Neural progenitor cell (in vitro differentiated cells): ENCODE data around the gene ZNF202. TPM values are rescaled to one million over a fixed set of nuclear protein-coding genes. Genes with fewer than 3 reads are reported as not detected.

ENCODE experiments used
- DNase-seq: peaks from one replicate; pipeline ENCODE4 v3.0.0-alpha.2; 2016; ENCODE audit warnings: low spot score
- H2AFZ ChIP-seq: fragments of 200-600 bp; sonication (generic); replicated peaks from 2 replicates; pipeline ENCODE4 v1.6.1; 2016; ENCODE audit warnings: antibody characterized with exemption
- H3F3A ChIP-seq: fragments of 200-600 bp; sonication (generic); 2 replicates; pipeline ENCODE4 v1.6.1; 2016; ENCODE audit warnings: antibody characterized with exemption, low read depth
- H3K27ac ChIP-seq: fragments of 200-600 bp; sonication (generic); 2 replicates; pipeline ENCODE4 v1.5.1; 2016; ENCODE audit warnings: mild to moderate bottlenecking
- H3K27me3 ChIP-seq: fragments of 200-600 bp; sonication (generic); 2 replicates; pipeline ENCODE4 v1.6.1; 2016; ENCODE audit warnings: mild to moderate bottlenecking, moderate library complexity
- H3K36me3 ChIP-seq: fragments of 200-600 bp; sonication (generic); 2 replicates; pipeline ENCODE4 v1.5.1; 2016
- H3K4me1 ChIP-seq: fragments of 200-600 bp; sonication (generic); 2 replicates; pipeline ENCODE4 v1.6.1; 2016; ENCODE audit warnings: mixed run types
- H3K4me2 ChIP-seq: fragments of 200-600 bp; sonication (generic); 2 replicates; pipeline ENCODE4 v1.6.1; 2016
- H3K4me3 ChIP-seq: fragments of 200-600 bp; sonication (generic); 2 replicates; pipeline ENCODE4 v1.5.1; 2016
- H3K79me2 ChIP-seq: fragments of 200-600 bp; sonication (generic); 2 replicates; pipeline ENCODE4 v1.6.1; 2016; ENCODE audit warnings: low read depth
- H3K9ac ChIP-seq: fragments of 200-600 bp; sonication (generic); 2 replicates; pipeline ENCODE4 v1.6.1; 2016
- H3K9me3 ChIP-seq: fragments of 200-600 bp; sonication (generic); 2 replicates; pipeline ENCODE4 v1.5.1; 2016; ENCODE audit warnings: low read depth
- H4K20me1 ChIP-seq: fragments of 200-600 bp; sonication (generic); 2 replicates; pipeline ENCODE4 v1.6.1; 2016; ENCODE audit warnings: low read depth
- H3K27ac Mint-ChIP-seq: 3 replicates; pipeline ENCODE4 v1.8.0; 2021; ENCODE audit warnings: mixed read lengths
- H3K27me3 Mint-ChIP-seq: 2 replicates; pipeline ENCODE4 v1.8.0; 2022; ENCODE audit warnings: low read depth, mild to moderate bottlenecking, inconsistent platforms, moderate library complexity, mixed read lengths; ENCODE audit not compliant: insufficient read depth
- H3K36me3 Mint-ChIP-seq: 3 replicates; pipeline ENCODE4 v1.8.0; 2021; ENCODE audit warnings: mixed read lengths
- H3K4me1 Mint-ChIP-seq: 3 replicates; pipeline ENCODE4 v1.8.0; 2021; ENCODE audit warnings: mixed read lengths
- H3K4me3 Mint-ChIP-seq: 3 replicates; pipeline ENCODE4 v1.8.0; 2021; ENCODE audit warnings: mild to moderate bottlenecking, moderate library complexity, mixed read lengths
- H3K9me3 Mint-ChIP-seq: 3 replicates; pipeline ENCODE4 v1.8.0; 2020; ENCODE audit warnings: mixed read lengths
- CTCF ChIP-seq: fragments of 200-600 bp; sonication (generic); IDR thresholded peaks from 2 replicates; pipeline ENCODE4 v1.5.1; 2017; ENCODE audit warnings: antibody characterized with exemption, mild to moderate bottlenecking
- EZH2 ChIP-seq: fragments of 200-600 bp; sonication (generic); IDR thresholded peaks from 2 replicates; pipeline ENCODE4 v1.6.1; 2017; ENCODE audit warnings: antibody characterized with exemption, mild to moderate bottlenecking, moderate library complexity
- EZH2phosphoT487 ChIP-seq: fragments of 200-600 bp; sonication (generic); IDR thresholded peaks from 2 replicates; pipeline ENCODE4 v1.6.1; 2017; ENCODE audit warnings: antibody characterized with exemption
- total RNA-seq: library from RNA; depleted of rRNA; stranded (reverse); fragments of >200 nt; gene quantifications from 2 replicates; pipeline ENCODE4 v1.2.3, GENCODE V29; 2015; ENCODE audit warnings: low replicate concordance

The ZNF202 gene
- total RNA-seq, 1 donor from 2014 or later, result 16.4 TPM

DNA sequence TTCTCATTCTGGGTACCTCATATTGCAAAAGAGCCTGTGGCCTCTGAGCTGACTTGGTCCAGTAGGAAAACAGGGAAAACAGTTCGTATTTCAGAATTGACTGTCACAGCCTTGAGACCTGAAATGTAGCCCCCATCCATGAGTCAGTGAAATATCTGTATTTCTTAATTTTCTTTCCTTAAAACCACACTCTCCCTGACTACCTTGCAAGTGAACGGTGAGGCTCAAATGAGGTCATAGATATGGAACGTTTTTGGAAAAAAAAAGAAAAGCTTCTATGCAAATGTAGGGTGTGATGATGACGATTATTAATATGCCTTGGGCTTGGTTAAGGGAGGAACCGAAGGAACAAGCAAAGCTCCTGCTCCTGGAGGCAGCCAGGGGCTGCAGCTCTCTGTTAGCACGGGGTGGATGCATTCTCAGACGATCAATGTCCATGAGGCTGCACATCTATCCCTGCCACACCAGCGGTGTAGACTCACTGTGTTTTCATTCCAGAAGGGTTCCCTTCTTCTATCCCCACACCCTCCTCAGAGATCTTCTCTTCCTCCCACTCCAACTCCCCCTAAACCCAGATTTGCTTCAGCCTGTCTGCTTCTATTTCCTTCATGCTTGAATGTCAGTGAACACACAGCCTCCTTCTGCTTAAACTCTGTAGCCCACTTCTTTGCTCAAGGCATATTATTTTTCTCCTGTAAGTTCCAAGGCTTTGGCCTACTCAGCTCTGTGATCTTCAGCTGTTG lies 57.9 kb downstream of the ZNF202 start:
- peak overlapping the region; percentile 64 for H2AFZ ChIP-seq
- no peak overlapping the region for H3K4me2 ChIP-seq
- no peaks in the 10 kb centered on the region for H3K9me3 Mint-ChIP-seq
- no peak overlapping the region for H3K4me3 Mint-ChIP-seq
- no peaks in the 10 kb centered on the region for H3K9me3 ChIP-seq
- no peak overlapping the region for H3K9ac ChIP-seq
- no peak for DNase-seq
- H3K4me1 Mint-ChIP-seq, result peaks cover 17% of the 10 kb centered on the region
- no peaks in the 10 kb centered on the region for H4K20me1 ChIP-seq
- peaks cover 2% of the 10 kb centered on the region for H3K27me3 Mint-ChIP-seq
- H3K79me2 ChIP-seq, result no peaks in the 10 kb centered on the region
- no peak overlapping the region for H3K27ac ChIP-seq
- TF ChIP-seq CTCF, result no peak
- no peak for TF ChIP-seq EZH2
- no peak for TF ChIP-seq EZH2phosphoT487
- no peak overlapping the region for H3K4me3 ChIP-seq
- H3K4me1 ChIP-seq, result no peaks in the 10 kb centered on the region
- no peaks in the 10 kb centered on the region for H3K36me3 ChIP-seq
- H3K36me3 Mint-ChIP-seq, result no peaks in the 10 kb centered on the region
- H3F3A ChIP-seq, result no peaks in the 10 kb centered on the region
- no peaks in the 10 kb centered on the region for H3K27me3 ChIP-seq
- peak overlapping the region; percentile 90 for H3K27ac Mint-ChIP-seq

DNA sequence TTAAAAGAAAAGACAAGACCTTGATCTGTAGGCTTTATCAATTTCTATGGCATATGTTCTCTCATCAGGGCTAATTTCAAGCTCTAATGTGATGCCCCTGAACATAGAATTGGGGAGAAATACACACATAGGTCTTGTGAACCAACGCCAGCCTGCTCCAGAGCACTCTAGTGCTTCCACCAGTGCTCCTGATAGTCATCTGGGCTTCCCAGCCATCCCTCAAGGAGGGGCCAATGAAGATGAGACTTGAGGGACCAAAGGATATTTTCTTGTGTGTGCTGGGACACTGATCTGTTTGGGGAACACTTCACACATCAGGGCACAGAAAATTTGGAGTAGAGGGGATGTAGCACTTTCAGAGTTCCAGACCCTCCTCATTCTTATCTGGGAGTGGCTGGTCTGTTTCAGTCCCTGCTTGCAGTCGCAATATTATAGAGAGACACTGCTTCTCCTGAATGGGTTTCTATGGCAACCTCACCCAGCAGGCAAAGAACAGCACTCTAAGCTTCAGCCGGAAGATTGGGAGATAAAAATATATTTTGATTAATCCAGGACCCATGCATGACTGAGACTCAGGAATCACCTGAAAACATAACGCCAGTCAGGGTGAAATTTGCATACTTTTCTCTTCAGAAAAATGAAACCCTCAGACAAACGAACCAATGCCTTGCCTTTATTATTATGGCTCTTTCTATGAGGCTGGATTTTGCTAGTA lies 58.6 kb downstream of the ZNF202 start:
- Mint-ChIP-seq H3K27me3 (peaks cover 2% of the 10 kb centered on the region), H3K36me3 (no peaks in the 10 kb centered on the region), H3K4me1 (peaks cover 17% of the 10 kb centered on the region), H3K27ac (peak overlapping the region; percentile 19), H3K4me3 (no peak overlapping the region), H3K9me3 (no peaks in the 10 kb centered on the region)
- Histone ChIP-seq H2AFZ (peak overlapping the region; percentile 64), H3F3A (no peaks in the 10 kb centered on the region), H3K36me3 (no peaks in the 10 kb centered on the region), H4K20me1 (no peaks in the 10 kb centered on the region), H3K9ac (no peak overlapping the region), H3K4me3 (no peak overlapping the region), H3K4me1 (no peaks in the 10 kb centered on the region), H3K9me3 (no peaks in the 10 kb centered on the region), H3K27me3 (no peaks in the 10 kb centered on the region), H3K27ac (no peak overlapping the region), H3K4me2 (no peak overlapping the region), H3K79me2 (no peaks in the 10 kb centered on the region)
- no peak for DNase-seq
- no peak for TF ChIP-seq CTCF
- no peak for TF ChIP-seq EZH2

GRCh38 chr11:123681030-123681429 lies 60.4 kb downstream of the ZNF202 start:
- no peaks in the 10 kb centered on the region for H3K4me1 ChIP-seq
- H3K36me3 ChIP-seq, result no peaks in the 10 kb centered on the region
- H3K27me3 Mint-ChIP-seq, result peaks cover 2% of the 10 kb centered on the region
- H3K4me3 Mint-ChIP-seq, result no peak overlapping the region
- H3K27ac ChIP-seq, result no peak overlapping the region
- TF ChIP-seq CTCF, result no peak
- no peak for TF ChIP-seq EZH2
- no peak for TF ChIP-seq EZH2phosphoT487
- no peaks in the 10 kb centered on the region for H3K79me2 ChIP-seq
- no peaks in the 10 kb centered on the region for H3F3A ChIP-seq
- H3K36me3 Mint-ChIP-seq, result no peaks in the 10 kb centered on the region
- H3K9ac ChIP-seq, result no peak overlapping the region
- DNase-seq, result no peak
- no peak overlapping the region for H2AFZ ChIP-seq
- no peaks in the 10 kb centered on the region for H3K9me3 Mint-ChIP-seq
- no peak overlapping the region for H3K4me2 ChIP-seq
- no peaks in the 10 kb centered on the region for H3K27me3 ChIP-seq
- no peak overlapping the region for H3K4me3 ChIP-seq
- no peak overlapping the region for H3K27ac Mint-ChIP-seq
- peaks cover 17% of the 10 kb centered on the region for H3K4me1 Mint-ChIP-seq
- no peaks in the 10 kb centered on the region for H3K9me3 ChIP-seq
- H4K20me1 ChIP-seq, result no peaks in the 10 kb centered on the region
